ENCODE results near the gene PDE4D.
A peak's percentile ranks its signal among the peaks of the same experiment; 100 is the strongest.

PDE4D gene

DNA sequence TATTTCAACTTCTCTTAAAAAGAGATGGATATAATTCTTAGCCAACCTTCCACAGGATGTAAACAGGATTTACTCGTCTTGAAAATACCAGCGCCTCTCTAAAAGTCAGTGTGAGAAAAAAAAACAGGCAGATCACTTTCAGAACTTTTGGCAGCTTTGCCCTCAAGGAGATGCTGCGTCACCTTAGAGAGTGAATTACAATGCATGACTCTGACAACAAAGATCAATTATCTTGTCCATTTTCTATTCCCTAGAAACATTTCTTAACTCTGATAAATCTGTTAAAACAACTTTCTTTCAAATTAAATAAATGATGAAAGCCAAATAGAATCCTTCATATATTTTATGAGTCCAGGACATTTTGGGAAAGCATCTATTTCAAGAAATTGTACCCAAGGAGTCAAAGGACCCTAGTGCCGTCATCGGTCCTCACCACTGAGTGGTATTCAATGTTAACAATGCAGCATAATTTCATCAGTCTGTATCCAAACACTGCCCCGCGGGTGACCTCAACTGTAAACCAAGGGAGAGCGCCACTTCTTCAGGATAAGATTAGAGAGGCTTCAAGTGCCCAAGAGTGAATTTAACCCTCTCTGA is 536.0 kb downstream of the PDE4D start:
- no peak for DNase-seq (ENCODE audit: low read depth)
- TF ChIP-seq, protein P1, sequence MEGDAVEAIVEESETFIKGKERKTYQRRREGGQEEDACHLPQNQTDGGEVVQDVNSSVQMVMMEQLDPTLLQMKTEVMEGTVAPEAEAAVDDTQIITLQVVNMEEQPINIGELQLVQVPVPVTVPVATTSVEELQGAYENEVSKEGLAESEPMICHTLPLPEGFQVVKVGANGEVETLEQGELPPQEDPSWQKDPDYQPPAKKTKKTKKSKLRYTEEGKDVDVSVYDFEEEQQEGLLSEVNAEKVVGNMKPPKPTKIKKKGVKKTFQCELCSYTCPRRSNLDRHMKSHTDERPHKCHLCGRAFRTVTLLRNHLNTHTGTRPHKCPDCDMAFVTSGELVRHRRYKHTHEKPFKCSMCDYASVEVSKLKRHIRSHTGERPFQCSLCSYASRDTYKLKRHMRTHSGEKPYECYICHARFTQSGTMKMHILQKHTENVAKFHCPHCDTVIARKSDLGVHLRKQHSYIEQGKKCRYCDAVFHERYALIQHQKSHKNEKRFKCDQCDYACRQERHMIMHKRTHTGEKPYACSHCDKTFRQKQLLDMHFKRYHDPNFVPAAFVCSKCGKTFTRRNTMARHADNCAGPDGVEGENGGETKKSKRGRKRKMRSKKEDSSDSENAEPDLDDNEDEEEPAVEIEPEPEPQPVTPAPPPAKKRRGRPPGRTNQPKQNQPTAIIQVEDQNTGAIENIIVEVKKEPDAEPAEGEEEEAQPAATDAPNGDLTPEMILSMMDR (IDR thresholded peaks at IDR 0.05; ENCODE audit: insufficient read depth, low read depth, low read length, missing control alignments) = no peak
- no peak overlapping the region for H3K4me3 ChIP-seq (ENCODE audit: low read length)

DNA sequence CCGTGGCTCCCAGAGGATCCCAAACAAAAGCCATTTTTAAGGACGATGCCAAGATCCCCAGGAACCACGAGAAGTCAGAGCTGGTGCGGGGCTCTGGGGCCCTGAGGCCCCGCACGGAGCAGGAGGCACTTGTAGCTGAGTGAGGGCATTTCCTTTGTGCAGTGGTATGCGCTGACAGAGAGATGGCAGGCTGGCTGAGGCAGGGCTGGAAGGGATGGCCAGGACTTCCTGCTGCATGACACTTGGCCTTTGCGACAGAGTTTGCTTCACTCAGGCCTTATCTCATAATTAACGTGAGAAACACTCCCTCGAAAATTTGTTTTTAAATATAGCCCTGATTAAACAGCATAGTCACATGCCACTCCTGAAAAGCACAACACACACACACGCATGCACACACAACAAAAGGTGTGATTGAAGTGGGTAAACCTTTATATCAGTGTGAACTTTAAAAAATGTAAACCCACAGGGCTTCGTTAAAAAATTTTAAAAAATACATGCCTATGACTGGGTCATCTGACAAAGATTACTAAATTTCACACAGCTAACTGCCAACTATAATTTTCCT is 536.6 kb downstream of the PDE4D start:
- no peak for DNase-seq (ENCODE audit: low read depth)
- TF ChIP-seq, protein P1 (IDR thresholded peaks at IDR 0.05; ENCODE audit: insufficient read depth, low read depth, low read length, missing control alignments) = no peak

DNA sequence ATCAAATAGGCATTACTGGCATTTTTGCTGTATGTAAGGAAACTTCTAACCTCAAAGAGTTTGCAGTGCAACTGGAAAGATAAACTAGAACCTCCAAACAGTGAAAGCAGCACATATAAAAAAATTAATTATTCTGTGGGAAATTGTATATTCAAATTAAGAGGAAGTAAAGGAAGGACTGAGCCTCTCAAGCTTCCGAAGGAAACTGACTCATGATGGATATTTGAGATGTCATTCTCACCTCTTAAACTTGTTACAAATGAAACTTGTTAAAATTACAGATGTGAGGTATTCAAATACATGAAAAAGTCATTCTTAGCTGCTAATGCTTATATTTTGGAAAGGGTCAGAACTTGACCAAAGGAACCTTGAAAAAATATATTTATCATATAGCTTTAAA is 538.7 kb downstream of the PDE4D start:
- TF ChIP-seq, protein P1 (IDR thresholded peaks at IDR 0.05; ENCODE audit: insufficient read depth, low read depth, low read length, missing control alignments) = no peak
- DNase-seq (ENCODE audit: low read depth) = no peak
- H3K4me3 ChIP-seq (ENCODE audit: low read length) = no peak overlapping the region

More for the DNA sequence above, 536.6 kb downstream of the PDE4D start:
- H3K4me3 ChIP-seq (ENCODE audit: low read length) = no peak overlapping the region

DNA sequence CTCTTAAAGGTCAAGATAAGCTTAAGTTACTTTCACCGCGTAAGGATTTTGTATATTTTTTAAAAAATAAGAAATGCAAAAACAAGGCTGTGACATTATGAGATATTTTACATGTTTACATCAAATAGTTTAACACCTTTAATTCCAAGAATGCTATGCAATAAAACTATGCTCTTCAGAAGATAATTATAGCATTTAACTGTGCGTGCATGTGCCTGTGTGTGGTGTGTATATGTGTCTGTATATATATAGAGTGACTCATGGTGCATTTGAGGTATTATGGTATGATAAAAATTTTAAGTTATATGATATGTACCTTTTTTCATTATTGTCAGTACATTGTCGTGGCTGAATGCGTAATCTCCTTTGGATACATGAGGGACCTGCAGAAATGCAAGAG is 539.3 kb downstream of the PDE4D start:
- H3K4me3 ChIP-seq (ENCODE audit: low read length) = no peak overlapping the region
- TF ChIP-seq, protein P1 (IDR thresholded peaks at IDR 0.05; ENCODE audit: insufficient read depth, low read depth, low read length, missing control alignments) = no peak
- peak; percentile 4 for DNase-seq (ENCODE audit: low read depth)

DNA sequence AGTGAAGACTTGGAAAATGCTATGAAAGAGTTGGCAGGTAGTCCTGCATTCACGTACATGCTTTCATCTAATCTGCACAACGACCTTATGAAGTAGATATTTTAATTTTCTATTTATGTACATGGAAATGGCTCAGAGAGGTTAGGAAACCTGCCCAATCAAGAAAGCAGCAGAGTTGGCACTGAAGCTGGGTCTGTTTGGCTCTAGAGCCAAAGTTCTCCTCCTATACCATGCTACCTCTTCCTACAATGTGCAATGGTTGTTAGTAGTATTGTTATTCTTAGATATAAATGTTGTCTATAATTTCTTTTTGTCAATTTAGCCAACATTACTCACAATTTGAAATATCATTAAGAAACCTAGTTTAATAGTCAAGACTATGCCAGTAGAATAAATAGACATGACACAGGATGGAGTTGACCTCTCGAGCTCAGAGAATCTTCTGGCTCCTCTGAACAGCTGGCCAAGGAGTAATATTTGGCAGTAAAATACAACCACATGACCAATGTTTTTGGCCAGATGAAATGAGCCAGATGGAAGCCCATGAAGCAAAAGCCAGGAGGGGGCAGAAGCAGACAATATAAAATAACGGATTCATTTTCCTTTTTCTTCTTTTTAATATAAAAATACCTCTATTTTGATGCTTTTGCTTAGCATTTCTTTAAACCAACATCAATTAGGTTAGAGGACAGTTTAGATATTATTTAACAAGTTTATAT is 542.3 kb downstream of the PDE4D start:
- TF ChIP-seq, protein P1 (IDR thresholded peaks at IDR 0.05; ENCODE audit: insufficient read depth, low read depth, low read length, missing control alignments) = no peak
- no peak overlapping the region for H3K4me3 ChIP-seq (ENCODE audit: low read length)
- no peak for DNase-seq (ENCODE audit: low read depth)

DNA sequence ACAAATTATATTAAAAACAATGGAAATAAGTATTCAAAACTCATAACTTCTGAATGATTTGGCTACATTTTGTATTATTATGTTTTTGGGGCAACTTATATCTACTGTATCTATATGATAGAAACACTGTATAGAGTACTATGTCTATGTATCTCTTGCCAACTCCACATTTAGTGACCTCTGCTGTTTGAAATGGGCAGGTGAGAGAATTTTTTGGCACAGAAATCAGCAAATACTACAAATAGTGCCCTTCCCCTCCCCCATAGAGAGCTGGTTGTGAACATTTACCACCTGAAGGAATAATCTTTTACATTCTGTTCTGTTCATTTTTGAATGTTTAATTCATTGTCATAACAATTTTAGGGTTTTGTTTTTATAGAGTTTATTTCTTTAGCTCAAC is 545.3 kb downstream of the PDE4D start:
- TF ChIP-seq, protein P1 (IDR thresholded peaks at IDR 0.05; ENCODE audit: insufficient read depth, low read depth, low read length, missing control alignments) = peak; percentile 27
- H3K4me3 ChIP-seq (ENCODE audit: low read length) = no peak overlapping the region
- DNase-seq (ENCODE audit: low read depth) = peak; percentile 24

Measured in epithelial cell of esophagus (primary cell).